CD4-positive, alpha-beta T cell treated with Interferon alpha-2 for 1 hour (primary cell): ENCODE measurements around the gene PHF2.

Experiments
- DNase-seq, 2 donors: peaks; one replicate each; pipeline ENCODE4 v3.0.0-alpha.2; 2020 to 2022

PHF2 gene

DNA sequence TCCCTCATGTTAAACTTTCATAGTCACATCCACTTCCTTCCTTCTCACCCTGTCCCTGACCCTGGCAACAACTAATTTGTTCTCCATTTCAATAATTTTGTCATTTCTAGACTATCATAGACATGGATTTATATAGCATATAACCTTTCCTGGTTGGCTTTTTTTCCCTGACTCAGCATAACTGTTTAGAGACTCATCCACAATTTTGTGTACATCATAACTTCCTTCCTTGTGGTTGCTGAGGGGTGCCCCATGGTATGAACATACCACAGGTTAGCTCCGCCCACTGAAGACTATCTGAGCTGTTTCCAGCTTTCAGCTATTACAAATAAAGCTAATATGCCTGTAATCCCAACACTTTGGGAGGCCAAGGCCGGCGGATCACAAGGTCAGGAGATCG is 137.3 kb downstream of the PHF2 start:
- no peak for DNase-seq

DNA sequence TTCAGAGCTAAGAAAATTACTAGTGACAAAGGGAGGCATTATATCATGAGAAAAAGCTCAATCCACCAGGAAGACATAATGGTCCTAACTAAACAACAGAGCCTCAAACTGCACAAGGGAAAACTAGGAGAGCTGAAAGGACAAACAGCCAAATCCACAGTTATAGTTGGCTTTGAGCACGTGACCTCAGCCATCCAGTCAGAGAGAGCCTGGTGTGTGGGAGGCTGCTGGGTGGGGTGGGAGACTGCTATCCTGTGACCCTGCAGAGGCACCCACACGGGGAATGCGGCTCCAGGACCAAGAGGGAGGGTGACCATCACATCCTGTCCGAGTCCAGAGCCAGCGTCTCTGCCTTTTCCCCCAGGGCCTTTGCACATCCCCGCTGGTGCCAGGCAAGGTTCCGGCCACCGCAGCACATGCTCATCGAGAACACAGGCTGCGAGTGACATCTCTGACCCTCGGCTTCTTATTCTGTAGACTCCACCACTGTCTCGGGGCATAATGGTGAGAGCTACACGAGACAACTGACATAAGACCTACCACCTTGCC is 145.1 kb downstream of the PHF2 start:
- no peak for DNase-seq

DNA sequence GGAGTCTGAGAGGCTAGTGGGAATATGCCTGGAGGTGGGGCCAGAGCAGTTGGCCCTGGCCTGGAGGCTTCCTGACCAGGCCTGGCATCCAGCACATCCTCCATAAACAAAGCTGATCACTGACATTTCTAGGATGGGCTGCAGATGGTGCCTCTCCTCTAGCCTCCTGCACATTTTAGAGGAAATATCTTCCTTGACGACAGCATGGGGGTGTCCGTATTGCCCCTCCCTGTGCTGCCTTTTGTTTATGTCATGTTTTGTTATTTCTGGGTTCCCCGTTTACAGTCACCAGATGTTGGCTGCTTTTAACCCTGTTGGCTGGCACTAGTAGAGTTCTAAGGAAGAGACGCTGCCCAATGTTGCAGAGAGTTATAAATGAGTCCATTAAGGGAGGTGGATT is 148.5 kb downstream of the PHF2 start:
- DNase-seq = no peak

DNA sequence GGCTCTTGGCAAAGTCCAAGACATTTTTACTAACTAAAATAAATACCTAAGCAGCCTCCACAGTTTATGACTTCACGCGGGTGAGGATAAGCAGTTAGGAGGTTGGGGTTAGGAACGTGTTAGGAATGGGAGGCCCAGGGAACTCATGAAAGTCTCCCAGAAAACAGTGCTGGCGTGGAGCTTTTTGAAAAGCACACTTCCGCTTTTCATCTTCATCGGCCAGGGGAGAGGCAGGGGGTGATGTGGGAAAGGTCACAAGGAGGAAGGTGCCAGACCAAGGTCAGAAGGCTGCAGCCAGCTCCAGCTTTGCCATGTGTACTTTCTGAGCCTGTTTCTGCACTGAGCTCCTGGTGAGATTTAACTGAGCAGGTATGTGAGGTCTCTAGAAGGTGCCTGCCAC is 149.0 kb downstream of the PHF2 start:
- DNase-seq = no peak

DNA sequence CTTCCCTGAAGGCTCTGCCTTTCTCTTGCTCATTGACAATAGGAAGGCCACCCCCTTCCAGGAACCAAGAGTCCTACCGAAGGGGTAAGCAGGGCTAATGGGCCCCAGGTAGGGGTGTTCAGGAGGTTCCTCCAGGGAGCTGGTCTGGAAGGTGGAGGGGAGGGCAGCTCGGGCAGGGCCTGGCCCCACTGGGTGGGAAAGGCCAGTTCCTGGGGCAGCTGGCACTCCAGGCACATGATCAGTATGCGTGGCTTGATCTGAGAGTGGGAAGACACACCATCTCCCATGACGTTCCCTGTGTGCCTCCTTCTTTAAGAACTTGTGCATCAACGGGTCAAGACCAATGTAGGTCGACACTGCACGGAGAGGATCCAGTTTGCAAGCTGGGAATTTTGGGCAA is 149.8 kb downstream of the PHF2 start:
- no peak for DNase-seq
